HG03571 (cell line): ENCODE results near the gene PASK.
A peak's percentile ranks its signal among the peaks of the same experiment; 100 is the strongest.
"Not testable (repeated sequence)": the region's sequence is repeated elsewhere in the genome, so short reads cannot be mapped to it uniquely, and the experiment has no call there.

Source experiments
- ATAC-seq: cut with Tn5 transposase; IDR thresholded peaks from one replicate; pipeline ENCODE4 v1.9.1; 2021; ENCODE audit not compliant: unreplicated experiment

PASK gene

GRCh38 chr2:241148891-241149674, at the start of gene PASK:
PASK (minus strand) TSS chr2:241149472; CDS start chr2:241143032, 6,440 bp downstream.
- peak; percentile 77 for ATAC-seq

- no peak for ATAC-seq
Measured at GRCh38 chr2:241198381-241199279, 49.4 kb upstream of the PASK start.

- no peak for ATAC-seq
Measured at GRCh38 chr2:241197947-241198346, 48.7 kb upstream of the PASK start.

GRCh38 chr2:241197246-241197645, 48.0 kb upstream of the PASK start:
- not testable (repeated sequence) for ATAC-seq

- no peak for ATAC-seq
Measured at GRCh38 chr2:241195506-241196130, 46.3 kb upstream of the PASK start.

GRCh38 chr2:241194811-241195210, 45.5 kb upstream of the PASK start:
- no peak for ATAC-seq

- ATAC-seq, result no peak
Measured at GRCh38 chr2:241193271-241193670, 44.0 kb upstream of the PASK start.

GRCh38 chr2:241191081-241191480, 41.8 kb upstream of the PASK start:
- ATAC-seq, result no peak

GRCh38 chr2:241190291-241190981, 41.2 kb upstream of the PASK start:
- ATAC-seq, result no peak

GRCh38 chr2:241189856-241190201, 40.6 kb upstream of the PASK start:
- no peak for ATAC-seq

GRCh38 chr2:241189093-241189855, 40.0 kb upstream of the PASK start:
- no peak for ATAC-seq

GRCh38 chr2:241188361-241189092, 39.3 kb upstream of the PASK start, which contains the start of gene ANO7:
ANO7 (plus strand) TSS chr2:241188677; CDS start chr2:241190064, 1,387 bp downstream.
- ATAC-seq, result no peak

- no peak for ATAC-seq
Measured at GRCh38 chr2:241187918-241188234, 38.6 kb upstream of the PASK start.

GRCh38 chr2:241187101-241187917, 38.0 kb upstream of the PASK start:
- ATAC-seq, result no peak

GRCh38 chr2:241185961-241186360, 36.7 kb upstream of the PASK start:
- no peak for ATAC-seq

GRCh38 chr2:241184901-241185300, 35.6 kb upstream of the PASK start:
- no peak for ATAC-seq

- no peak for ATAC-seq
Measured at GRCh38 chr2:241183221-241183620, 33.9 kb upstream of the PASK start.

- ATAC-seq, result no peak
Measured at GRCh38 chr2:241182531-241183133, 33.4 kb upstream of the PASK start.
